NB4 (cell line): Measurements from ENCODE around the gene SUMO3.

Experiments used
- DNase-seq: peaks from one replicate; pipeline ENCODE4 v3.0.0; 2010; ENCODE audit warnings: low read depth
- H3K4me3 ChIP-seq: one replicate; pipeline ENCODE4 v1.5.1; 2011; ENCODE audit warnings: mild to moderate bottlenecking, low read depth, low read length, moderate library complexity
- MYC ChIP-seq: IDR thresholded peaks from 2 replicates; pipeline ENCODE4 v1.6.1; 2011; ENCODE audit warnings: low read depth, low read length
- POLR2A ChIP-seq: IDR thresholded peaks from 2 replicates; pipeline ENCODE4 v1.6.1; 2011; ENCODE audit warnings: mild to moderate bottlenecking; ENCODE audit not compliant: insufficient read length; ENCODE audit errors: extremely low read depth
- TF ChIP-seq, protein P1 (sequence below): IDR thresholded peaks from one replicate; pipeline ENCODE4 v1.5.1; 2012; ENCODE audit warnings: low read depth, low read length
- TF ChIP-seq, protein P2 (sequence below): IDR thresholded peaks from 2 replicates; pipeline ENCODE4 v1.6.1; 2011; ENCODE audit warnings: low read depth, low read length

The SUMO3 gene

DNA sequence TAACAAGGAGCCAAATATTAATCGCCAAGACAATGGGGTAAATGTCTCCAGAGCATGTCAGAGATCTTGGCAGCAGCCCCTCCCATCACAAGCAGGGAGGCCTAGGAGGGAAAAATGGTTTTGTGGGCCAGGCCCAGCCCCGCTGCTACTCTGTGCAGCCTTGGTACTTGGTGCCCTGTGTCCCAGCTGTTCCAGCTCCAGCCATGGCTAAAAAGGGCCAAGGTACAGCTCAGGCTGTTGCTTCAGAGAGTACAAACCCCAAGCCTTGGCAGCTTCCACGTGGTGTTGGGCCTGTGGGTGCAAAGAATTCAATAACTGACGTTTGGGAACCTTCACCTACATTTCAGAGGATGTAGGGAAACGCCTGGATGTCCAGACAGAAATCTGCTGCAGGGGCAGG lies 26.6 kb downstream of the SUMO3 start:
- TF ChIP-seq, protein P1, sequence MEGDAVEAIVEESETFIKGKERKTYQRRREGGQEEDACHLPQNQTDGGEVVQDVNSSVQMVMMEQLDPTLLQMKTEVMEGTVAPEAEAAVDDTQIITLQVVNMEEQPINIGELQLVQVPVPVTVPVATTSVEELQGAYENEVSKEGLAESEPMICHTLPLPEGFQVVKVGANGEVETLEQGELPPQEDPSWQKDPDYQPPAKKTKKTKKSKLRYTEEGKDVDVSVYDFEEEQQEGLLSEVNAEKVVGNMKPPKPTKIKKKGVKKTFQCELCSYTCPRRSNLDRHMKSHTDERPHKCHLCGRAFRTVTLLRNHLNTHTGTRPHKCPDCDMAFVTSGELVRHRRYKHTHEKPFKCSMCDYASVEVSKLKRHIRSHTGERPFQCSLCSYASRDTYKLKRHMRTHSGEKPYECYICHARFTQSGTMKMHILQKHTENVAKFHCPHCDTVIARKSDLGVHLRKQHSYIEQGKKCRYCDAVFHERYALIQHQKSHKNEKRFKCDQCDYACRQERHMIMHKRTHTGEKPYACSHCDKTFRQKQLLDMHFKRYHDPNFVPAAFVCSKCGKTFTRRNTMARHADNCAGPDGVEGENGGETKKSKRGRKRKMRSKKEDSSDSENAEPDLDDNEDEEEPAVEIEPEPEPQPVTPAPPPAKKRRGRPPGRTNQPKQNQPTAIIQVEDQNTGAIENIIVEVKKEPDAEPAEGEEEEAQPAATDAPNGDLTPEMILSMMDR = no peak
- H3K4me3 ChIP-seq = no peak overlapping the region
- no peak for DNase-seq

DNA sequence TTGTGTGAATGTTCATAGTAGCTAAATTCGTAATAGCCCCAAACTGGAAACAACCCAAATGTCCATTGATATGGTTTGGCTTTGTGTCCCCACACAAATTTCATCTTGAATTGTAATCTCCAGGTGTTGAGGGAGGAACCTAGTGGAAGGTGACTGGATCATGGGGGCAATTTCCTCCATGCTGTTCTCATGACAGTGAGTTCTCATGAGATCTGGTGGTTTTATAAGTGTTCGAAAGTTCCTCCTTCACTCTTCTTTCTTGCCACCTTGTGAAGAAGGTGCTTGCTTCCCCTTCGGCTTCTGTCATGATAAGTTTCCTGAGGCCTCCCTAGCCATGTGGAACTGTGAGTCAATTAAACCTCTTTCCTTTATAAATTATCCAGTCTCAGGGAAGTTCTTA lies 27.5 kb downstream of the SUMO3 start:
- no peak for DNase-seq
- H3K4me3 ChIP-seq = no peak overlapping the region
- TF ChIP-seq, protein P2, sequence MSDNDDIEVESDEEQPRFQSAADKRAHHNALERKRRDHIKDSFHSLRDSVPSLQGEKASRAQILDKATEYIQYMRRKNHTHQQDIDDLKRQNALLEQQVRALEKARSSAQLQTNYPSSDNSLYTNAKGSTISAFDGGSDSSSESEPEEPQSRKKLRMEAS = no peak
- TF ChIP-seq, protein P1 = no peak
- TF ChIP-seq POLR2A = no peak
- no peak for TF ChIP-seq MYC

DNA sequence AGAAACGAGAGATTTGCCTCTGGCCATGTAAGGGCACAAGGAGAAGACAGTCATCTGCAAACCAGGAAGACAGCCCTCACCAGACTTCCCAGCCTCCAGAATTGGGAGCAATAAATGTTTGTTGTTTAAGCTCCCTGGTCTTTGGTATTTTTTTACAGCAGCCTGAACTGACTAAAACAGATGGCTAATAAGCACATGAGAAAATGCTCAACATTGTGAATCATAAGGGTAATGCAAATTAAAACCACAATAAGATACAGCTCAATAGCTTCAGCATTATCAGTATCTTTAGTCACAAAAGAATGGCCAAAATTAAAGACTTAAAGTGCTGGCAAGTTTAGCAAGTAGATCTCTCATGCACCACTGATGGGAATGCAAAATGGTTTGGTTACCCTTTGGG lies 28.0 kb downstream of the SUMO3 start:
- DNase-seq = no peak
- TF ChIP-seq MYC = no peak
- TF ChIP-seq POLR2A = no peak
- TF ChIP-seq, protein P1 = no peak
- TF ChIP-seq, protein P2 = no peak
- H3K4me3 ChIP-seq = no peak overlapping the region

DNA sequence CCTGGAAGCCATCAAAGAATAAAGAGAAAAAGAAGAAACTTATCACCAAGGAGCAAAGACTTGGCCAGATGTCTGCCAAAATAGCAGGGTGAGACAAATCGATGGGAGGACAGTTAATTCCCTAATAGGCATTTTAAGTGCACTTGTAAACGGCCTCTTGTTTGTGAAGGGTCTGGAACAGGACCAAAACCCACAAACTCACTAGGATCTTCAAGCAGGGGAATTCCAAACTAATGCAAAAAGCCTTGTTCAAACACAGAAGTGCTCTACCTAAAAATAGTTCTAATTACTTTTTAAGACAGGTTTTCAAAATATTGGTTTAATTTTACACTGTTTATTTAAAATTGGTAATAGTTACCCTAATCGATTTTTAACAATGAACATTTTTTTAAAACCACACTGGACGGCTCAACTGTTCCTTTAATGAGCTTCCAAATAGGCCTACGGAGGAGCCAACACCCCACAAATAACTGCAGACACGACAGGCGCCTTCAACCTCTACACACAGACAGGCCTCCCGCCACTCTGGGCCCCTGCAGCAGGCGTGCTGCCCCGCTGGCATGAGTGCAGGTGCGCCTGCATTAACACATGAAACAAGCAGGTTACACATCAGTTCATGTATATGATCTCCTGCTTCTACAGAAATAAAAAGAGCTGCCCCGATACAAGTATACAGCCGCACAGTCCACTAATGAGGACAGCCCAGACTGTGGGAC lies 32.1 kb downstream of the SUMO3 start:
- DNase-seq = no peak
- no peak overlapping the region for H3K4me3 ChIP-seq
- TF ChIP-seq POLR2A (no peak), MYC (no peak)
- TF ChIP-seq, protein P1 = no peak
- TF ChIP-seq, protein P2 = no peak

DNA sequence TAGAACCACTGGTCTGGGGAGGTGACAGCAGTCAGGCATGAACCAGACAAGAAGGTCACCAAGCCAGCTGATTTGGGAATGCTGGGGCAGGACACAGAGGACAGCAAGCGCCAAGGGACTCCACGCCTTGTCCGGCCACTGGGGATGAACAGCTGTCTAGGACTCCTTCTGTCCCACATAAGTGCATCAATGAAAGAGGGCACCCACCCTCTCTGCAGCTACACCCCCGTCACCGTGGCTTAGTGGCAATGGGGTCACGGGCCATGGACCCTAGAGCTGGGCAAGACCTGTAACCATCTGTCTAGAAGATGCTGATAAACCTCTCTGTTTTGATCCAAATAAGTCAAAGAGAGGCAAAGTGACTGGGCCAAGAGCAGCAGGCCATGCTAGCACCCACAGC lies 33.1 kb downstream of the SUMO3 start:
- DNase-seq = no peak
- no peak overlapping the region for H3K4me3 ChIP-seq
- TF ChIP-seq MYC (no peak), POLR2A (no peak)
- TF ChIP-seq, protein P2 = no peak
- TF ChIP-seq, protein P1 = no peak
